HG02943 (cell line): ENCODE data around the gene ARSJ.
"Not testable (repeated sequence)": the region's sequence is repeated elsewhere in the genome, so short reads cannot be mapped to it uniquely, and the experiment has no call there.

Experiments
- ATAC-seq: cut with Tn5 transposase; IDR thresholded peaks from one replicate; pipeline ENCODE4 v1.9.1; 2021; ENCODE audit warnings: mild to moderate bottlenecking, low read depth, moderate library complexity; ENCODE audit not compliant: unreplicated experiment

ARSJ gene

GRCh38 chr4:113979148-113979904 is at the start of gene ARSJ:
Gene ARSJ (minus strand): TSS chr4:113979647. CDS start chr4:113978834, 813 bp downstream.
- ATAC-seq, result no peak

DNA sequence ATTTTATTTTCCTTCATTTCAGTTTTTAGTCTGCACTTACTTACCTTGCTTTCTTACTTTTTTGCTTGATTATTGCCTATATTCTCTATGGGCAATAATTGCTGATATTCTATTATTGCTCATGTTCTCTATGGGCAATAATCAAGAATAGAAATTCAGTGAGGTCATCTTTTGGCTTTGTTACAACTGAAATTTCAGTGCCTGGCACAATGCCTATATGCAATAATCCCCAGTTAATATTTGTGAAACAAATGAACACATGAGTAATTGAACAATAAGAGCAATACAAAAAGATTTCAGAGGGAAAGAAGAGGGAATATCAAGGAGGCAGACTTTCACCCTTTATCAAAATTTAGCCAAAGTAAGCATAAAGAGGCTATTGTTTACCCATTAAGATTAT is 48.6 kb upstream of the ARSJ start:
- ATAC-seq, result no peak

- no peak for ATAC-seq
These were observed 48.1 kb upstream of the ARSJ start for GRCh38 chr4:114027596-114027995.

DNA sequence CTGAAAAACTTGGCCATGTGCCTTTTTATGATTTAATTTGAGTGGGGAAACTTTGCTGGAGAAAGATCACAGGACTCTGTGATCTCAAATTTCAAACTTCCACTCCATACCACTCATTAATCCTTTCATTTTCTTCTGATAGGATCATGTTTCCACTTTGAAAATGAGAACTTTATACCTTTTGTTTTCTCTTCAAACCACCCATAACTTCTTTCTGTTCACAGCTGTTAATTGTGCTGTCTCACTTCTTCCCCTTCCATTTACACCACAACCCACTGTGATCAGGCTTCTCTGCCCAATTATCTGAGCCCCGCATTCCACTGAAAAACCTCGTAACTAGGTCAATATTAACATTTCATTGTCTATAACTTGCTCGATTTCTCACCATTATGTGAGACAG is 47.0 kb upstream of the ARSJ start:
- no peak for ATAC-seq

DNA sequence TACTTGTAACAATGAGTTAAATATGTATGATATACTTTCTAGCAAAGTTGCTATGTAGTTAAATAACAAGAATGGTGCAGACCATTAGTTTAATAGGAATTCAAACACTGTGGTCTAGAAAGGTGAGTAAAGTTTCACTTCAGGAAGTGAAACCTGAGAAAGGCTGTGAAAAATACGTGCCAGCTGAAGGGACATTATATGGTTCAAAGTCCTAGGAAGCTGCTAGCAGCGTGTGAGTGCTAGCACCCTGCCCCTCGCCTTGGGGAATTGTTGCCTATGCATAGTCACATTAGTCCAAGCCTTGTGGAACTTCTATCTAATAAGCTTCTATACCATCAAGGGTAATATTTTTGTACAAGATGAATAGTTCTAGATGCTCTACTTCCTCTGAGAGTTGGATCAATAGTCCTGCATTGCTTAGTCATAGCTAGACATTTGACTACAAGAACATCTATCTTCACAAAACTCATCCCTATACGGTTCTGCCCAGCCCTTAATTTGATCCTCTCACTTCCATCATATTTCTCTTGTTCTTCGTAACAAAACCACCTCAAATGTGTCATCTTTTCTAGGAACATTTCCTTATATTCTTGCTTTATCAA is 45.8 kb upstream of the ARSJ start:
- peak; percentile 88 for ATAC-seq

- no peak for ATAC-seq
These were observed 42.0 kb upstream of the ARSJ start for GRCh38 chr4:114021451-114021850.

GRCh38 chr4:114019969-114020358 is 40.5 kb upstream of the ARSJ start:
- no peak for ATAC-seq

- no peak for ATAC-seq
These were observed 40.0 kb upstream of the ARSJ start for GRCh38 chr4:114019276-114019968.

- no peak for ATAC-seq
These were observed 37.9 kb upstream of the ARSJ start for GRCh38 chr4:114017120-114017917.

- ATAC-seq, result no peak
These were observed 36.0 kb upstream of the ARSJ start for GRCh38 chr4:114015444-114015899.

- ATAC-seq, result not testable (repeated sequence)
These were observed 33.8 kb upstream of the ARSJ start for GRCh38 chr4:114013201-114013600.

DNA sequence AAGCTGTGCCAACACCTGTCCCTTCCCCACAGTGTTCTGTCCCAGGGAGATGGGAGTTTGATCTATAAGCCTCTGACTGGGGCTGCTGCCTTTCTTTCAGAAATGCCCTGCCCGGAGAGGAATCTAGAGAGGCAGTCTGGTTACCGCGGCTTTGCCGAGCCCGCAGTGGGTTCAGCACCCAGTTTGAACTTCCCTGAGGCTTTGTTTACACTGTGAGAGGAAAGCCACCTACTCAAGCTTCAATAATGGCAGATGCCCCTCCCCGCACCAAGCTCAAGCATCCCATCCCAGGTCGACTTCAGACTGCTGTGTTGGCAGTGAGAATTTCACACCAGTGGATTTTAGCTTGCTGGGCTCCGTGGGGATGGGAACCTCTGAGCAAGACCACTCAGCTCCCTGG is 33.3 kb upstream of the ARSJ start:
- no peak for ATAC-seq

- ATAC-seq, result no peak
These were observed 26.4 kb upstream of the ARSJ start for GRCh38 chr4:114005569-114006442.

- ATAC-seq, result not testable (repeated sequence)
These were observed 25.2 kb upstream of the ARSJ start for GRCh38 chr4:114004483-114005226.

DNA sequence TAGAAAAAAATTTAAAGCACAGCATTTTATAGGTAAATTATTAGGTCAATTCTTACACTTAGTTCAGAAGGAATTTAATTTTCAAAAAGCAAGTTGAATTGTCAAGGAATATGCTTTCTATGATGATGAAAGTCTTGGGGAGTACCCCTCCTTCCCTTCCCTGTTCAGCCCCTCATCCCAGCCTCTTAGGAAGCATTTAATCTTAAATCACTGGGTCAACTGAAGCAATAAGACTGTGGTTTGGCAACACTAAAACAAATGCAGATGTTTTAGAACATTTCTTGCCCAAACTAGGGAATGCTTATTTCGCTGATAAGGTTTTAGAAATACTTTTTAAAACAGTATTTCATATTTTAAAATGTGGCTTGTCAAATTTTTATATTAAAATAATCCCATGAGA is 19.1 kb upstream of the ARSJ start:
- ATAC-seq, result no peak

- no peak for ATAC-seq
These were observed 18.6 kb upstream of the ARSJ start for GRCh38 chr4:113998079-113998478.

GRCh38 chr4:113997206-113997605 is 17.8 kb upstream of the ARSJ start:
- no peak for ATAC-seq

- no peak for ATAC-seq
These were observed 17.2 kb upstream of the ARSJ start for GRCh38 chr4:113996599-113997177.

- no peak for ATAC-seq
These were observed 14.4 kb upstream of the ARSJ start for GRCh38 chr4:113993887-113994286.
